Measurements from ENCODE around the gene NLRP6.
"Not testable (repeated sequence)": the region's sequence is repeated elsewhere in the genome, so short reads cannot be mapped to it uniquely, and the experiment has no call there.

NLRP6 gene

DNA sequence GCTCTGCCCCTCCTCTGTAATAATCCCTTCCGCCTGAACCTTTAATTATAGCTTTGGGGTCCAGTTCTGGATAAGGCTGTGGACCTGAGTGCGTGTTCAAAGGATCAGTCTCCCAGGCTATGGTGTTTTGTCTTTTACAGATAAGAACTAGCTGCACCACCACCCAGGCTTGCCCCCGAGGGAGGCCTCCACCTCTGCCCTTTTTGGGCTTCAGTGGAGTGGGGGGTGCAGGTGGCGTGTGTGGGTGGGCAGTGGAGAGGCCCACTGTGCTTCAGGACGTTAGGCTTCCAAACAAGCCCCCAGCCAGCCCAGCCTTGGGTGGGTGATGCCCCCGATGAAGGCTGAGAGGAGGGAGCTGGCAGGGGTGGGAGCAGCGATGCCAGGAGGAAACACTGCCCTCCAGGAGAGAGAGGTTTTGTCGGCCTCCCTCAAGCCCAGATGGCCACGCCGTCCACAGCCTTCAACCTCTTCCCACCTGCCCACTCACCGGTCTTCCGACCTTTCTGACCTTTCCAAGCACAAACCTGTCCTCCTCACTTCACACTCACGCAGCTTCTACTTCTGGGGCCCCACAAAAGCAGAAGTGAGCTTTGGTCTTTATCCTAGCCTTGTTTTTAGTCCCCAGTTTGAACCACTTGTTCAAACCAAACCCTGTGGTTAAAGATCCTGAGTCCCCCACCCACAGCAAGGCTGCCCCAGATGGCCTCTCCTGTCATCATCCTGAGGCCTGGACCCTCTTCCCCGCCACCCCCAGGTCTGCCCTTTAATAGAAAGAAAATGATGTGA lies 21.1 kb upstream of the NLRP6 start:
- no peak for DNase-seq

DNA sequence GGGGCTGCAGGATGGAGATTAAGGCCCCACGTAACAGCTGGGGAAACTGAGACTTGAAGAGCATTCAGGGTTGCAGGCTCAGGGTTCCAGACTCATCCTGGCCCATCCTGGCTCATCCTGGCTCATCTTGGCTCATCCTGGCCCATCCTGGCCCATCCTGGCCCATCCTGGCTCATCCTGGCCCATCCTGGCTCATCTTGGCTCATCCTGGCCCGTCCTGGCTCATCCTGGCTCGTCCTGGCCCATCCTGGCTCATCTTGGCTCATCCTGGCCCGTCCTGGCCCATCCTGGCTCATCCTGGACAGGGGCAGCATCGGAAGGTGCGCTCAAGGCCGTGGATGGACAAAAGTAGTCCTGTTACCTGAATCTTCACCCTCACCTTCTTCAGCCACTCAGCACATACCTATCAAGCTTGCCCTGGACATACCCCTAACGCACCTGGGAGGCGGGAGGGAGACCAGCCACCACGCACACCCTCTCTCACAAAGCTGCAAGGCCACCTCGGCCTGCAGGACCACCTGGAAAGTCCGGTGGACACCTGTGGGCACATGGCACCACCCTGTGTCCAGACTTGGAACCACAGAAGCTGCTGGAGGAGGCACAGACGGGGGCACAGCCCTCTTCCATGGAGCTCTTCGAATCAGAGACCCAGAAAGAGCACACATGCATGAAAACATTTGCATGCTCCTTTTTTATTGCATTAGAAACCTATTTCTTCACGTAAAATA lies 20.3 kb upstream of the NLRP6 start:
- no peak for DNase-seq

DNA sequence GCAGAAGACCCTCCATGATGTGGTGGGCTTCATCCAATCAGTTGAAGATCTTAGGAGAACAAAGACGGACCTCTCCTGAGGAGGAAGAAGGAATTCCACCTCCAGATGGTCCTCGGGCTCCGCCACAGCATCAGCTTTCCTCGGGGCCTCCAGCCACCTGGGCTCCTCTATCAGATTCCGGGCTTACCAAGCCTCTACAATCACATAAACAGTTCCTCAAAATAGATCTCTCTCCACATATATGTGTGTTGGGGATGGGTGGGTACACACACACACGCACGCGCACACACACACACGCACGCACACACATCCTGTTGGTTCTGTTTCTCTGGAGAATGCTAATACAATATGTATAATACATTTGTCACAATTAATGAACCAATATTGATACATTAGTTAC lies 18.8 kb upstream of the NLRP6 start:
- DNase-seq = no peak

DNA sequence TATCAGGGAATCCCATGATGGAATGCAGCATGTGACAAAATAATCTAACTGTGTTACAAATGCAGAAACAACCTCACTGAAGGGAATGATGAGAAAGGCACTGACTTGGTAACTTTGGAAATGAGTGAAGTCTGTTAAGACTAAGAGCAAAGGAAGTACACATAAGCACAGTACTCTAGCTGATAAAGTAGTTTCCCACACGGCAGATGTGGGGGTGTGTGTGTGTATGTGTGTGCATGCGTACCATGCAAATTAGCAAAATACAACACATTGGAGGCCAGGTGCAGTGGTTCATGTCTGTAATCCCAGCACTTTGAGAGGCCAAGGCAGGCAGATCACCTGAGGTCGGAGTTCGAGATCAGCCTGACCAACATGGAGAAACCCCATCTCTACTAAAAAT lies 16.6 kb upstream of the NLRP6 start:
- no peak for DNase-seq

DNA sequence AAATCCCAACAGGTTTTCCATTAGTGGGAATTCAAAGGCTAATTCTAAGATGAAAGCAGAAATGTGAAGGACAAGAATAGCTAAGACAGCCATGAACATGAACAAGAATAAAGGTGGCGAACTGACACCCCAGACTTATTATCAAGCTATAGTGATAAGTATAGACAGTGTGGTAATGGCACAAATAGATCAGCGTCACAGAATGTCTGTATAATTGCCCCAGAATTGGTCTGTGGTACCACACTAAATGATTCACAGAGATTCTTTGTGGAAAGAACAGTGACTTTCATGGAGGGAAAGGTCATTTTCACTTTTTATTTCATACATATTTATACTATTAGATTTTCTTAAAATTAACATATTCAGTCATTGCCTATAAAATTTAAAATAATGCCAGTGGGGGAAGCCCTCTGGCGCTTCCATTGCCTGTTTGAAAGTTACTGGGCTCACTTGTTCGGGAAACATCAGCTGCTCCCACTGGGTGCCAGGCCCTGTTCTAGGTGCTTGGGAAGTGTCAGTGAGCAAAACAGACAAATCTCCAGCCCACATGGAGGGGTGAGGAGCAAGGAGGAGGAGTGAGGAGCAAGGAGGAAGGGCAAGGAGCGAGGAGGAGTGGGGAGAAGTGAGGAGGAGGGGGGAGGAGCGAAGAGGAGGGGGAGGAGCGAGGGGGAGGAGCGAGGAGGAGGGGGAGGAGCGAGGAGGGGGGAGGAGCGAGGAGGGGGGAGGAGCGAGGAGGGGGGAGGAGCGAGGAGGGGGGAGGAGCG lies 11.3 kb upstream of the NLRP6 start:
- no peak for DNase-seq

DNA sequence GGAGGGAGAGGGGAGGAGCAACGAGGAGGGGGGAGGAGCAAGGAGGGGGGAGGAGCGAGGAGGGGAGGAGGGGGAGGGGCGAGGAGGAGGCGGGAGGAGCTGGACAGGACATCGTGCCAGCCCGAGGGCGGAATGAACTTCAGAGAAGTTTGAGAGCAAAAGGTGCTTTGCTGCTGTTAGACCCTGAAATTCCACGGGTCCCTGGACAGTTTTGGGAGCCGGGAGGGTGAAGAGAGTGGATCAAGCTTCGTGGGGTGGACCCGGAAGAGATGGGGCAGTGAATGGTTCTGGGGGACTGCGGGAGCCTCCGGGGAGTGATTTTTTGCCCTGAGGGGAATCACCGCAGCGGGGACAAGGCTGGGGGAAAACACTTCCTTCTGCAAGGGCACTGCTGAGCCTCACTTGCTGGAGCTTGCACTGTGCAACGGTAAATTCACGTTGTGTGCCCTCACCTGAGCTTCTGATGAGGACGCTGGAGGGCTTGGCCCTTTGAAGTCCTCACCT lies 10.7 kb upstream of the NLRP6 start:
- no peak for DNase-seq

DNA sequence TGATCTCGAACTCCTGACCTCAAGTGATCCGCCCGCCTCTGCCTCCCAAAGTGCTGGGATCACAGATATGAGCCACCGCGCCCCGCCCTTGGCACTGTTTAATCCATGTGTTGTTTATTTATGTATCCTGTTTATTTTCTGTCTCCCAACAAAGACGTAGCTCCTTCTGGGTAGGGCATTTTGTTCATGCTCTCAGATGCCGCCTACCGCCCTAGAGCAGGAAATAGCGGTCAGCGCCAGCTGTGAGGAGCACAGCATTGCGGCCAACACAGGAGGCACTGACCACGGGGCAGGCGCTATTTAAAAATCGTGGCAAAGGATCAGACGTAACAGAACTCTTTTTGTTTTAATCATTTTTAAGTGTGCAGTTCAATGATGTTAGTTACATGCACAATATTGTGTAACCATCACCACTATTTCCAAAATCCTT lies 9.5 kb upstream of the NLRP6 start:
- not testable (repeated sequence) for DNase-seq

DNA sequence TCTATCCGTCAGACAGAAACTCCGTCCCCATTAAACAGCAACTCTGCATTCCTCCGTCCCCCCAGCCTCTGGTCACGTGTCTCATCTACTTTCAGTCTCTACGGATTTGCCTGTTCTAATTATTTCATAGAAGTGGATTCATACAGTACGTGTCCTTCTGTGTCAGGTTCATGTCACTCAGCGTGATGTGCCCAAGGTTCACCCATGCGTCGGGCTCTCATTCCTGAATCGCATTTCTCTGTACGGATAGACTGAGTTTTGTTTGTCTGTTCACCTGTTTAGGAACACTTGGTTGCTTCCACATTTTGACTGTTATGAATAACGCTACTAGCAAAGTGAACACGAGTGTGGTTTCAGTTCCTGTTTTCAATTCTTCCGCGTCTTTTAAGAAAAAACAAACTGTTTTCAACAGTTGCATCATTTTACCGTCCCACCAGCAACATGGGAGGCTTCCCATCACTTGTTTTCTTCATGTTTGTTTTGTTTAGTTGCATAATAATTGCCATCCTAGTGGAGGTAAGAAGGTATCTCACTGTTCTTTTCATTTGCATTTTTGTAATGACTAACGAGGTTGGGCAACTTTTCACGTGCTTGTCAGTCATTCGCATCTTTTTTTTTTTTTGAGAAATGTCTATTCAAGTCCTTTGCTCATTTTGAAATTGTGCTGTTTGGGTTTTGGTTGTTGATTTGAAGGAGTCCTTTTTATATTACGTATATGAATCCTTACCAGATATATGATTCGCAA lies 8.9 kb upstream of the NLRP6 start:
- no peak for DNase-seq

DNA sequence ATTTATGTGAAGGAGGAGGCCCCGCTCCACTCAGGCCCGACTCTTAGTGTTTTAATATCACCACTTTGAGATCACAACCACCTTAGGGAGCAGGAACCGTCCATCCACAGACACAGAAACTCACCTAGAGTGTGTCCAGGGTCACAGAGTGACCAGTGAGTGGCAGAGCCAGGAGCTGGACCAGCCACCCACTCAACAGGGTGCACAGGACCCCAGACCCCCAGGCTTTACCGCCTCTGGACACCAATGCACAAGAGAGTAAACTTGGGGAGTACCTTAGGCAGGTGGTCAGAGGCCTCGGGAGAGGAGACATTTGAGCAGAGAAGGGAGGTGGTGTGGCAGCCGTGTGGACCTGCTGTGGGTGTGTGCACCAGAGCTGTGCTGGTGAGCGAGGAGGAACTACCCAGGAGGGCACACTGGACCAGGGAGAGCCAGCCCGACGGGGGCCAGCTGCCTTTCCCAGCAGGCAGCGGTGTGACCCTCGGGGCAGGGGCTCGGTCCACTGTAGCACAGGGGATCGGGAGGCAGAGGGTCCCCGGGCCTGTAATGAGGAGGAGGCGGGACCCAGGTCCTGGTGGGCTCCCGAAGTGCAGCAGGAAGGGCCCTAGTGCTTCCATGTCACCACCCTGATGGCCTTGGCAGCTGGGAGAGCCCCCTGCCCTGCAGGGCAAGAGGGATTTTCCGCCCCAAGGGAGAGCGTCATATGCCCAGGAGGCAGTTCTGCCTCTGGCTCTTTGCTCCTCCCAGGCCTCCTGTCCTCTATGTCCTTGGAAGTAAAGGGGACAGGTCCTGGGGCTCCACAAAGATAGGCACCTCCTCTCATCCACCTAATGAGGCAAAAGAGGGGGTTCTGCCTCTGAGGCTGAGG lies 7.5 kb upstream of the NLRP6 start:
- no peak for DNase-seq

DNA sequence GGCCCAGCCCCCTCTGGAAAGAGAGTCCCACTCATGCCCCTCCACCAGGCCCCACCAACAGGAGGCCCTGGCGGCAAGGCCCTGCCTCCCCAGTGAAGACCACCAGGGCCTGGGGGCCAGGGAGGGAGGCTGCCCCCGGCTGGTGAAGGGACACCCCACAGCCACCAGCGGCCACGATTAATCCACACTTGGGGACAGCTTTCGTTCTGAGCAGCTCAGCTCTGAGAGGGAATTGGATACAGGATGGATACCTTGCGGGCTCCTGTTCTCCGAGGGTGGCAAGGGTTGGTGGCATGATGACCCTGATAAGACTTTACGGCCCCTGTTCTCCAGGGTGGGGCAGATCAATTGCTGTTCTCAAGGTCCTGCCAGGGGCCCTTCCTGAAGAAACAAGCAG lies 6.9 kb upstream of the NLRP6 start:
- no peak for DNase-seq

DNA sequence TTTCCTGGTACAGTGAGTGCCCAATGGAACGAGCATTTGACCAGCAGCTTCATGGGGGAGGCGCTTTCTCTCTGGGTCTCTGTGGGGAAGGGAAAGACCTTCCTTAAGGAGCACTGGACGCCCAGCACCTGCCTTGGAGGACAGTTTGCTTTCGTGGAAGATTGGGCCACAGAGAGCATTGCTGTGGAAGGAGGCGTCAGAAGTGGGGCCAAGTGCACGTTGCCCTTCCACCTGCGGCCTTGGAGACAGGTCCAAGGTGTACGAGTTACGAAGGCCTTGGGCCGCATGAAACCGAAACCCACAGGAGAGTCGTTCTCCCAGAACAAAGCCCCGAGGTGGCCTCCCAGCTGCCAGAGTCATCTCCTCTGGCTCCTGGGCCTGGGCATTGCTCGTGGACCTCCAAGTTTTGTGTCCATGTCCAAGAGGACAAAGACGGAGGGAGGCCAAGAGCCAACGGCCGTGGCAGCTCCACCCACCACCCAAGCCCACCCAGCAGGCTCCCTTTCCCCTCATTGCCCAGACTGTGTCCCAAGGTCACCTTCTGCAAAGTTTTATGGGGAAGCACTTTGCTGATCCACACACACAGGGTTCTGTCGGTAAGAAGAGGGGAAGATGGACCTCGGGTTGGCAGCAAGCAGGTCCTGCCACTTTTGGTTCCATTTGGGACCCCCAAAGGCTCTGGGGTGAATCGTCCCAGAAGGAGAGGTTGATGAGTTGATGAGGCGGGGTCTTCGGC lies 5.8 kb upstream of the NLRP6 start:
- no peak for DNase-seq

DNA sequence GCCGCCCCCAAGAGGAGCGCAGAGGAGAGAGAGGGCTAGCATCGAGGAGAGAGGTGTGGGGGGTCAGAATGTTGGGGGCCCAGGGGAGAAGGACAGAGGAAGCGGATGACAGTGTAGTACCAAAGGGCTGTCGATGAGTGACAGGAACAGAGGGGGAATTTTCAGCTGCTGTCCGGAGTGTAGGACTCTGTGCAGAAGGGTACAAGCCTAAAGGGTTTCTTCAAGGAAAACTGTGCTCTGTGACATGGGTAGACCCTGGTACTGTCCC lies 5.3 kb upstream of the NLRP6 start:
- no peak for DNase-seq

DNA sequence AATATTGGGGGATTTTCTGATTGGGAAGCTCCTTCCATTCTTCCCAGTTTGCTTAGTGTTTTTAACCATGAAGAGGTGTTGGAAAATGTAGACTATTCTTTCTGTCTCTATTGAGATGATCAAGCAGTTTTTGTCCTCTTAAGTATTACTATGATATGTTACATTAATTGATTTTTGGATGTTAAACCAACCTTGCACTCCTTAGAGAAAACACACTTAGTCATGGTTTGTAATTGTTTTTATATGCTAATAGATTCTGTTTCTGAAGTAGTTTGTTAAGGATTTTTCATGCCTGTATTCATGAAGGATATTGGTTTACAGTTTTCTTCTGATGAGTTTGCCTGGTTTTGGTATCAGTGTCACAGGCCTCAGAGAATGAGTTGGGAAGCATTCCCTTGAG lies 2.0 kb upstream of the NLRP6 start:
- no peak for DNase-seq

DNA sequence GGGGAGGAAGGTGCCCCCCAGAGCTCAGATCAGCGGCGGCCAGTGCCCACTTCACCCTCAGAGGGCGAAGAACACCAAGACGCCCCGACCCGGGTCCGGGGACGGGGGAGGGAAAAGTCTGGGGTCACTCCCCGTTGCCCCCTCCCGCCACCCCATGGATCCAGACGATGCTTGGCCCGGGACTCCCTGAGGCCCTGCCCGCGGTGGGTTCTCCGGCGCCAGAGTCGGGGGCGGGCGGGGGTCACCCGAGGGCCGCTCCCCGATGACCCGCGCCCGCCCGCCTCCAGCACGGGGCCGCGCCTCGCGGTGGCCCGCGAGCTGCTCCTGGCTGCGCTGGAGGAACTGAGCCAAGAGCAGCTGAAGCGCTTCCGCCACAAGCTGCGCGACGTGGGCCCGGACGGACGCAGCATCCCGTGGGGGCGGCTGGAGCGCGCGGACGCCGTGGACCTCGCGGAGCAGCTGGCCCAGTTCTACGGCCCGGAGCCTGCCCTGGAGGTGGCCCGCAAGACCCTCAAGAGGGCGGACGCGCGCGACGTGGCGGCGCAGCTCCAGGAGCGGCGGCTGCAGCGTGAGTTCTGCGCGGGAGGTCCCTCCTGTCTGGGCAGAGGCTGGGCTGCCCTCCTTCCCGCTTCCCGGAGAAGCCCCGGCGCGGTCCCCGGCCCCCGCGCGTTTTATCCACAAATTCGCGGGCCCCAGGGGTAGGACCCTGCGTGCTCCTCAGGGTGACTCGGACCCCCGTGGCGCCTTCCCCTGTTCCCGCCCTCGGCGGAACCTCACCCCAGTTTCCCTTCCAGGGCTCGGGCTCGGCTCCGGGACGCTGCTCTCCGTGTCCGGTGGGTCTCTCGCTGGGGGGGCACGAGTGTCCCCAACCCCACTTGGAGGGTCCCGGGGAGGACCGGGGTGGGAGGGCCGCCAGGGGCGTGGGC lies 1.1 kb downstream of the NLRP6 start:
- no peak for DNase-seq

DNA sequence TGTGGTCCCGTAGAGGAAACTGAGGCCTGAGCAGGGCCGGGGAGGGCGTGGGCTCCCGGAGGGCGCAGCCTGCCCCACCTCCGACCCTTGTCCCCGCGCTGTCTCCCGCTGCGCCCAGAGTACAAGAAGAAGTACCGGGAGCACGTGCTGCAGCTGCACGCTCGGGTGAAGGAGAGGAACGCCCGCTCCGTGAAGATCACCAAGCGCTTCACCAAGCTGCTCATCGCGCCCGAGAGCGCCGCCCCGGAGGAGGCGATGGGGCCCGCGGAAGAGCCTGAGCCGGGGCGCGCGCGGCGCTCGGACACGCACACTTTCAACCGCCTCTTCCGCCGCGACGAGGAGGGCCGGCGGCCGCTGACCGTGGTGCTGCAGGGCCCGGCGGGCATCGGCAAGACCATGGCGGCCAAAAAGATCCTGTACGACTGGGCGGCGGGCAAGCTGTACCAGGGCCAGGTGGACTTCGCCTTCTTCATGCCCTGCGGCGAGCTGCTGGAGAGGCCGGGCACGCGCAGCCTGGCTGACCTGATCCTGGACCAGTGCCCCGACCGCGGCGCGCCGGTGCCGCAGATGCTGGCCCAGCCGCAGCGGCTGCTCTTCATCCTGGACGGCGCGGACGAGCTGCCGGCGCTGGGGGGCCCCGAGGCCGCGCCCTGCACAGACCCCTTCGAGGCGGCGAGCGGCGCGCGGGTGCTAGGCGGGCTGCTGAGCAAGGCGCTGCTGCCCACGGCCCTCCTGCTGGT lies 1.9 kb downstream of the NLRP6 start:
- DNase-seq = no peak

DNA sequence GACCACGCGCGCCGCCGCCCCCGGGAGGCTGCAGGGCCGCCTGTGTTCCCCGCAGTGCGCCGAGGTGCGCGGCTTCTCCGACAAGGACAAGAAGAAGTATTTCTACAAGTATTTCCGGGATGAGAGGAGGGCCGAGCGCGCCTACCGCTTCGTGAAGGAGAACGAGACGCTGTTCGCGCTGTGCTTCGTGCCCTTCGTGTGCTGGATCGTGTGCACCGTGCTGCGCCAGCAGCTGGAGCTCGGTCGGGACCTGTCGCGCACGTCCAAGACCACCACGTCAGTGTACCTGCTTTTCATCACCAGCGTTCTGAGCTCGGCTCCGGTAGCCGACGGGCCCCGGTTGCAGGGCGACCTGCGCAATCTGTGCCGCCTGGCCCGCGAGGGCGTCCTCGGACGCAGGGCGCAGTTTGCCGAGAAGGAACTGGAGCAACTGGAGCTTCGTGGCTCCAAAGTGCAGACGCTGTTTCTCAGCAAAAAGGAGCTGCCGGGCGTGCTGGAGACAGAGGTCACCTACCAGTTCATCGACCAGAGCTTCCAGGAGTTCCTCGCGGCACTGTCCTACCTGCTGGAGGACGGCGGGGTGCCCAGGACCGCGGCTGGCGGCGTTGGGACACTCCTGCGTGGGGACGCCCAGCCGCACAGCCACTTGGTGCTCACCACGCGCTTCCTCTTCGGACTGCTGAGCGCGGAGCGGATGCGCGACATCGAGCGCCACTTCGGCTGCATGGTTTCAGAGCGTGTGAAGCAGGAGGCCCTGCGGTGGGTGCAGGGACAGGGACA lies 2.7 kb downstream of the NLRP6 start:
- DNase-seq = no peak

DNA sequence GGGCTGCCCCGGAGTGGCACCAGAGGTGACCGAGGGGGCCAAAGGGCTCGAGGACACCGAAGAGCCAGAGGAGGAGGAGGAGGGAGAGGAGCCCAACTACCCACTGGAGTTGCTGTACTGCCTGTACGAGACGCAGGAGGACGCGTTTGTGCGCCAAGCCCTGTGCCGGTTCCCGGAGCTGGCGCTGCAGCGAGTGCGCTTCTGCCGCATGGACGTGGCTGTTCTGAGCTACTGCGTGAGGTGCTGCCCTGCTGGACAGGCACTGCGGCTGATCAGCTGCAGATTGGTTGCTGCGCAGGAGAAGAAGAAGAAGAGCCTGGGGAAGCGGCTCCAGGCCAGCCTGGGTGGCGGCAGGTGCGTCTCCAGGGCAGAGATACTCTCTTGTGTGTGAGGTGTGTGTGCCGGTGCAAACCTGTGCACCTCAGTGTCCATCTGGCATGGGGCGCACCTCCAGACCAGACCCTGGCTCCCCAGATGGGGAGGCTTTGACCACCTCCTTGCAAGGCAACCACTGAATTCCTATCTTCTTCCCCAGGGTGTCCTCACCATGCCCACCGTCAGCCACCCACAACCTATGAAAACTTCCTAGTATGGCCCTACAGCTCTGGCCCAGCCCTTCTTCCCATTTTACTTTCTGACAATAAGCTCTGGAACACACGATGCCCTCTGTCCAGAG lies 3.4 kb downstream of the NLRP6 start:
- no peak for DNase-seq

DNA sequence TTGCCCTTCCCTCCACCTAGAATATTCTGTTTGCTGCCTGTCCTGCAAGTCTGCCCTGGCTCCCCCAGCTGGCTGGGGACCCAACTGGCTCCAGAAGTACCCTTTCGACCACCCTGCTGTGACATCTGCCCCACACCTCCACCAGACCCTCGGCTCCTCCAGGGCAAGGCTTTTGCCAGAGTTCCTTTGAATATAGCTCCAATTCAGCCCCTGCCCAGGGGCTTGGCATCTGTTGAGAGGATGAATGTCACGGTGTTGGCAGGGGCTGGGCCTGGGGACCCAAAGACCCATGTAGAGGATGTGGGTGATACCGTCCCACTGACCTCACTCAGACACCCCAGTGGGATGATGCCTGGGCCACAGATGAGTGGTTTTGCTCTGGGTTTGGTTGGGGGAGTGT lies 4.0 kb downstream of the NLRP6 start:
- no peak for DNase-seq

All from NCI-H526 treated with DMSO at 0.1 percent for 48 hours (cell line).